ENCODE measurements around the gene CDIP1.

CDIP1 gene

GRCh38 chr16:4513881-4514280 lies 24.7 kb downstream of the CDIP1 start:
- DNase-seq (ENCODE audit: low spot score) = no peak

DNA sequence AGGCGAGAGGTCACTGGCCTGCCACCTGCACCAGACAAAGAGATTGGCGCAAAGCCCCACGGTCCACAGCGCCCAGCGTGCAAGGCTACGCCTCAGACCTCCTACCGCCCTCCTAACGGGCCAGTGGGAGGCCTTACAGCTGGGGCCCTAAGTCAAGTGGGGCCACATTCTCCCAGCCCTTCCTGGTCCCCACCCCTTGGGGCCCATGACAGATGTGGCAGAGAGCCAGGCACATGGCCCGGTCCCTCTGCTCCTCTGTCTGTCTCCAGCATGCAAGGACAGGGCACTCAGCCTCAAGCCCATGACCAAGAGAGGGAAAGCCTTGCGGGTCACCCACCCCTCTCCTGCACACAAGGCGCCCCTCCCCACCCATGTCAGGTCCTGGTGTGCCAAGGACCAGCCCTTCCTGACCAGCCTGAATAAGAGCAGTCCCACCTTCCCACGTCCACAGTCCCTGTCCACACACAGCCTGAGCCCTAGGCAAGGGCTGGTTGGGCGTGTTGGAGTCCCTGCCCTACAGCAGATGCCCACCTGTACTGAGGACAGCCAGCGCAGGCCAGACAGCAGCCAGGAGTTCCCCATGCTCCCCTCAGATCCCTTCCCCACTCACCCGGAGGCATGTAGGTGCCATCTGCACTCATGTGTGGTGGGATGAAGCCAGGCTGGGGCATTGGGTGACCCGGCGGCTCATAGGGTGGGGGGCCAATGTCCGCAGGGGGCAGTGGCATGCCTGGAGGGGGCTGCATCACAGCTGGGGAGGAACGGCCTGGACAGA lies 25.3 kb downstream of the CDIP1 start:
- no peak for DNase-seq (ENCODE audit: low spot score)

GRCh38 chr16:4512473-4512872 lies 26.1 kb downstream of the CDIP1 start:
- no peak for DNase-seq (ENCODE audit: low spot score)

DNA sequence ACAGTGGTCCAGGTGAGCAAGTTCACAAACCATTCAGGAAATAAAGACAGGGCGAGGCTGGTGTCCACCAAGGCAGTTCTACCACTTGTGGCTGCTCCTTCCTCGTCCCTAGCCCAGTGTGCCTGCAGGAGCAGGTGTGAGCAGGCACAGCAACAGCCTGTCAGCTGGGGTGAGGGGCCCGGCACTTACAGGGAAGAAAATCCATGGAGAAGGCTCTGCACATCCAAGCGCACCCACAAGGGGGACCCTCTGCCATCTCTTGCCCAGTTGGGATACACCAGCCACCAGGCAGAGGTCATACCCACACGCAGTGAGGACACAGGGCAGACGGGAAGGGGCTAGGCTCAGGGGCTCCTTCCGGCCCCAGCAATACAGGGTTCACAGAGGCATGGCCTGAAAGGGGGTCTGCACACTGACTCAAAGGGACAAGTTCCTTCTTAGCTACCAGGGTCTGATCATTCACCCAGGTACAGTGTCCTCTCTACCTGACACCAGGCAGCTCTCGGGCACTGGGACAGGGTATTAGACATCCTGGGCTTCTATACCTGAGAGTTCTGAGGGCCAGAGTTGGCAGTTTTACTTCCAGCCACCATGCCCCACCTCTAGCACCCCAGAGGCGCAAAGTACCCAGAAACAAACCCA lies 27.0 kb downstream of the CDIP1 start:
- peak; percentile 67 for DNase-seq (ENCODE audit: low spot score)

- DNase-seq (ENCODE audit: low spot score) = no peak
Observed at GRCh38 chr16:4510747-4511426, 27.7 kb downstream of the CDIP1 start.

GRCh38 chr16:4510131-4510530 lies 28.4 kb downstream of the CDIP1 start:
- DNase-seq (ENCODE audit: low spot score) = no peak

DNA sequence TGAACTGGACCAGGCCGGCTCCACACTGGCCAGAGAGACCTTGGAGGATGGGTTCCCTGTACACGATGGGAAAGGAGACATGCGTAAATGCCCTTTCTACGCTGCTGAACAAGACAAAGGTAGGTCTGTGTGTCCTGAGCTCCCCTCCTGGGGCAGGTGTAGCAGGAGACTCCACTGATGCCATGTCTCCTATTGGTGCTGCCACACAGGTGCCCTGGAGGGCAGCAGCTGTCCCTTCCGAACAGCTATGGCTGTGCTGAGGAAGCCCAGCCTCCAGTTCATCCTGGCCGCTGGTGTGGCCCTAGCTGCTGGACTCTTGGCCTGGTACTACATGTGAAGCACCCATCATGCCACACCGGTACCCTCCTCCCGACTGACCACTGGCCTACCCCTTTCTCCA lies 29.2 kb downstream of the CDIP1 start:
- DNase-seq (ENCODE audit: low spot score) = no peak

GRCh38 chr16:4508806-4509205 lies 29.8 kb downstream of the CDIP1 start:
- no peak for DNase-seq (ENCODE audit: low spot score)

DNA sequence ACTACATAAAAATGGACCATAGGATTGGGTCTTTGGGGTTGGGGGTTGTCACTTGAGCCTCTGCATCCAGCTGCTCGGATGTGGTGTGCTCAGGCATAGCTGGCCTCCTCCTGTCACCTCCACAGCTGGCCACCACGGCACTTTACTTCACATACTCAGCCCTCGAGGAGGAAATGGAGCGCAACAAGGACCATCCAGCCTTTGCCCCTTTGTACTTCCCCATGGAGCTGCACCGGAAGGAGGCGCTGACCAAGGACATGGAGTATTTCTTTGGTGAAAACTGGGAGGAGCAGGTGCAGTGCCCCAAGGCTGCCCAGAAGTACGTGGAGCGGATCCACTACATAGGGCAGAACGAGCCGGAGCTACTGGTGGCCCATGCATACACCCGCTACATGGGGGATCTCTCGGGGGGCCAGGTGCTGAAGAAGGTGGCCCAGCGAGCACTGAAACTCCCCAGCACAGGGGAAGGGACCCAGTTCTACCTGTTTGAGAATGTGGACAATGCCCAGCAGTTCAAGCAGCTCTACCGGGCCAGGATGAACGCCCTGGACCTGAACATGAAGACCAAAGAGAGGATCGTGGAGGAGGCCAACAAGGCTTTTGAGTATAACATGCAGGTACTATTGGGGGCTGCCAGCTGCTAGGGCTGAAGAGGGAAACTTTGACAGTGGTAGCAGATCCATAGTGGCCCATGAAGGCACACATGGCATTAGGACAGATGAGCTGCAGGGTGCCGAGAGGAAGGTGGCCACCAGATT lies 30.8 kb downstream of the CDIP1 start:
- no peak for DNase-seq (ENCODE audit: low spot score)

GRCh38 chr16:4506450-4506849 lies 32.1 kb downstream of the CDIP1 start:
- DNase-seq (ENCODE audit: low spot score) = peak; percentile 77

DNA sequence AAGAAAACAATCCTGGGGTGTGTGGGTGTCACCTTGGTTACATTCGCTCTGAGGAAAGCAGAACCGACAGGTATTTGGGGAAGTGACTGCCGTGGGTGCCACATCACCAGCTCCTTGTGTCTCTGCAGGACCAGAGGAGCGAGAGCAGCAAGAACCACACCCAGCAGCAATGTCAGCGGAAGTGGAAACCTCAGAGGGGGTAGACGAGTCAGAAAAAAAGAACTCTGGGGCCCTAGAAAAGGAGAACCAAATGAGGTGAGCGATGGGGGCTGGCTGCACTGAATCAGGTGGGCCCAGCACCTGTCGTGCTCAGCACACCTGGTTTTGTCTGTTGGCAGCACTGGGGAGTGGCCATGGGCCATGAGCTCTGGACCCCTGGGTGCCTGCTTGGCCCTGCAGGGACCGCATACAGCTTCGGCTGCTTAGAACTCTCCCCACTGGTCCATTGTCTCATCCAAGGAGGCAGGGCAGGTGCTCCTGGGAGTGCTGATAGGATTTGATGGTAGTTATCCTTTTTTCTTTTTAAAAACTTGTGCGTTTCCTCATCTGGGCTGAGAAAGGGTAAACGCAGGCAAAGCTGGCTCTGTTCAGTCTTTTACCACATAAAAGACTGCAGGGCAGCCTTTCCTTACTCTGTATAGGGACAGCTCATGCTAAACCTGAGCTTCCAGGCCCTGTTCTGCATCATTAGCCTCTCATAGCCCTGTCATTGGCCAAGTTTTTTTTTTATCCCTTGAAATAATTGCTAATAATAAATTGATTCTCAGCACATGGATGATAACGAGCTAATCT lies 33.0 kb downstream of the CDIP1 start:
- peak; percentile 23 for DNase-seq (ENCODE audit: low spot score)

- no peak for DNase-seq (ENCODE audit: low spot score)
Observed at GRCh38 chr16:4501071-4501478, 37.5 kb downstream of the CDIP1 start.

- peak; percentile 86 for DNase-seq (ENCODE audit: low spot score)
Observed at GRCh38 chr16:4500272-4500671, 38.3 kb downstream of the CDIP1 start.

- DNase-seq (ENCODE audit: low spot score) = no peak
Observed at GRCh38 chr16:4499196-4499555, 39.4 kb downstream of the CDIP1 start.

- peak; percentile 91 for DNase-seq (ENCODE audit: low spot score)
Observed at GRCh38 chr16:4498546-4499195, 39.9 kb downstream of the CDIP1 start.

DNA sequence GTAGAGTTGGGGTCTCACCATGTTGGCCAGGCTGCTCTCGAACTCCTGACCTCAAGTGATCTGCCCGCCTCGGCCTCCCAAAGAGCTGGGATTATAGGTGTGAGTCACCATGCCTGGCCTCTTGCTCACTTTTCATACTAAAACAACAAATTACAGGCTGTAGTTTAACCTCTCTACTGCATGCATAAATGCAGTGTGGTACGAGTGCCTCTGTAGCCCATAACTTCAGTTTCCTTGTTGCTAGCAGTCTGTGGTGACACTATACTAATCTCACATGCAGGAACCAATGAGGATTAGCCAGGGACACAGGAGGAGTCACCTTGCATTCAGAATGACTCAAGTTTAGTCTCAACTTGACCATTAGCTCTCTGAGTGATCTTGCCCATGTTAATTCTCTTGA lies 42.3 kb downstream of the CDIP1 start:
- peak; percentile 93 for DNase-seq (ENCODE audit: low spot score)

GRCh38 chr16:4495766-4496165 lies 42.8 kb downstream of the CDIP1 start:
- DNase-seq (ENCODE audit: low spot score) = peak; percentile 56

DNA sequence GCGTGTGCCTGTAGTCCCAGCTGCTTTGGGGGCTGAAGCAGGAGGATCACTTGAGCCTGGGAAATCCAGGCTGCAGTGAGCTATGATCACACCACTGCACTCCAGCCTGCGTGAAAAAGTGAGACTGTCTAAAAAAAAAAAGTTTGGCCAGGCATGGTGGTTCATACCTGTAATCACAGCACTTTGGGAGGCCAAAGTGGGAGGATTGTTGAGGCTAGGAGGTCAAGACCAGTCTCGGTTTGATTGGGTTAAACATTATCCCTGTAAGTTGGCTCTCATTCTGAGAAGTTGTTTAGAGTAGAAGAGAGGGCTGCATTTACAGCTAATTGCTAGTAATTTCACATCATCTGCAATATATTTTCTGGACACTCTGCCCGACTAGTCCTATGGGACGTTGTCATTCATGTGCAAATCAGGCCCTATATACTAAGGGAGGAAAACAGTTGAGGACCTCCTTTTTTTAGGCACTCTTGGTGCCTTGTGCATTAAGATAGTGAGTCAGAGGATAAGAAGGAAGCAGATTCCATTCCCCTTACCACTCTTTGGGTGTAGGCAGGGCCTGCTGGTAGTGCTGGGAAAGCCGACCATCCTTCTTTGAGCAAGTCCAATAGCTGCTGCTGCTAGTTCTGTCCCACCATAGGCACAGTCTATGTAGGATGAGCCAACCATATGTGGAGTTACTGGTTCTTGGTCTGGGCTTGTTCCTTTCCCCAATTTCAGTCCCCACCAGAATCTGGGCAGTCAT lies 43.7 kb downstream of the CDIP1 start:
- peak; percentile 90 for DNase-seq (ENCODE audit: low spot score)

- DNase-seq (ENCODE audit: low spot score) = no peak
Observed at GRCh38 chr16:4491898-4492297, 46.7 kb downstream of the CDIP1 start.

- DNase-seq (ENCODE audit: low spot score) = peak; percentile 91
Observed at GRCh38 chr16:4489030-4489429, 49.5 kb downstream of the CDIP1 start.
